Activated T-helper 1 cell treated with anti-CD3 and anti-CD28 coated beads, Interleukin-2, amount 50 U/mL, for 16 hours (primary cell): ENCODE data around the gene TSPAN12.
"Not testable (repeated sequence)": the region's sequence is repeated elsewhere in the genome, so short reads cannot be mapped to it uniquely, and the experiment has no call there.

ENCODE experiments used
- DNase-seq, 2 donors: peaks; one replicate each; pipeline ENCODE4 v3.0.0-alpha.2; 2020; ENCODE audit warnings: low read depth in 1 of 2, low spot score in 1 of 2

The TSPAN12 gene, protein sequence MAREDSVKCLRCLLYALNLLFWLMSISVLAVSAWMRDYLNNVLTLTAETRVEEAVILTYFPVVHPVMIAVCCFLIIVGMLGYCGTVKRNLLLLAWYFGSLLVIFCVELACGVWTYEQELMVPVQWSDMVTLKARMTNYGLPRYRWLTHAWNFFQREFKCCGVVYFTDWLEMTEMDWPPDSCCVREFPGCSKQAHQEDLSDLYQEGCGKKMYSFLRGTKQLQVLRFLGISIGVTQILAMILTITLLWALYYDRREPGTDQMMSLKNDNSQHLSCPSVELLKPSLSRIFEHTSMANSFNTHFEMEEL

DNA sequence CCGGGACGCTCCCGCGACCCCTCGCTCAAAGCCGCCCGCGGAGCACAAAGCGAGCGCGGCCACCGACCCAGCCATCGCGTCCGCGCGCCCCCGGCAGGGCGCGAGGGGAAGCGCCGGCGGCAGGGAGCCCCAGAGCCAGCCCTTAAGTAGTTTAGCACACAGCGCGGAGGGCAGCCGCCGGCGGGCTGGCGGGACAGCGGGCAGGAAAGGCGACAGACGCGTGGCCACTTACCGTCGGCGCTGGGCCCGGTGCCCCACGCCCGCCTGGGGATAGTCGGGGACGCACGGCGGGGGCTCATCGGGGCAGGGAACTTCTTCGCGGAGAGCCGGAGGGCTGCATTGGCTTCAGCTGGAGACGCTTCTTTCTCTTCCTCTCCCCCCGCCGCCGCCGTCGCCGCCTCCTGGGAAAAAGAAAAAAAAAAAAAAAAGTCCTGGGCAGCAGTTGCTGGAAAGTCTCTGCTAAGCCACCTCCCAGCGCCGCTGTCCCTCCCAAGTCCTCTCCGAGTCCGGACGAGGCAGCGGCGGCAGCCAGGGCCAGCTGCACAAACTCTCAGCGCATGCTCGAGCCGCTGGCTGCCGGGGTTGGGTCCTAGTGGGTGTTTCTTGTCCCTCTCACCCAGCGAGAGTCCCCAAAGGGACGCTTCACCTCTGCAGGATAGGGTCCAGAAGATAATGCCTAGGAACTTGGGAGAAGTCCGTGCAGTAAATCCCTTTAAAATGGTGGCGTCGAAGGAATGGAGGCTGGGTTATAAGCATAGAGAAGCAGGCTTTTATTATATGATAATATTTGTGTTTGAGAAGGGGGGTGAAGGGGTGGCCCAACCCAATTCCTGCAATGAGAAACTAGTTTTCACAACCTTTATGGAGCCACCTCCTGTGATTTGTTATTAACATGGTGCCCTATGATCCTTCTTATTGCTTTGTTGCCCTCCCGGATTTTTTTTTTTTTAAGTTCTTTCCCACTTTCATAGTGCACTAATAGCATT lies at the start of gene TSPAN12:
Gene TSPAN12 (minus strand): TSS at position 557 of the 986 bp plus-strand sequence. CDS start 1,381 bp downstream, outside the sequence.
- no peak for DNase-seq

- DNase-seq, result no peak
Observed at GRCh38 chr7:120898715-120899499, 41.0 kb upstream of the TSPAN12 start.

- DNase-seq, result not testable (repeated sequence)
Observed at GRCh38 chr7:120895253-120895652, 37.3 kb upstream of the TSPAN12 start.

DNA sequence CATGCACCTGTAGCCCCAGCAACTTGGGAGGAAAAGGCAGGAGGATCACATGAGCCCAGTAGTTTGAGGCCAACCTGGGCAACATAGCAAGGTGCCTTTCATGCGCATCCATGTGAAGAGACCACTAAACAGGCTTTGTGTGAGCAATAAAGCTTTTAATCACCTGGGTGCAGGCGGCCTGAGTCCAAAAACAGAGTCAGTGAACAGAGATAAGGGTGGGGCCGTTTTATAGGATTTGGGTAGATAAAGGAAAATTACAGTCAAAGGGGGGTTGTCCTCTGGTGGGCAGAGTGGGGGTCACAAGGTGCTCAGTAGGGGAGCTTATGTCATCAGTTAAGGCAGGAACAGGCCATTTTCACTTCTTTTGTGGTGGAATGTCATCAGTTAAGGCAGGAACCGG lies 27.7 kb upstream of the TSPAN12 start:
- not testable (repeated sequence) for DNase-seq

GRCh38 chr7:120877701-120878100 lies 19.8 kb upstream of the TSPAN12 start:
- DNase-seq, result no peak

DNA sequence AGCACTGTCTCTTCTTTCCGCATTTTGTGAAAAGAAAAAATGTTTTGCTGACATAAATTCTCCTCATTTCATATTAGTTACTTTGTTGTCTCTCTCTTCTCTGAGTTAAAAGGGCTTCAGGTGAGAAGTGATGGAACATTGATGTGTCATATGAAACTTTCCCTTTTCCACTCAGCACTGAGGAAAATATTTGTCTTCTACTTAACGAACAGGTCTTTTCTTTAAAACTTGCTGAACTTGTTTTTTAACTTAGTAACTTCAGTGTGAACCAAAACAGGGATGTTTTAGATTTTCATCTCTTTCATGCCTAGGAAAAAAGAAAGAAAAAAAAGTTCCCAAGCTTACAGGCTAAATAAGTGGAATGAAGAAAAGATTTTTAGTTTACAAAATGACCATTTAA lies 19.0 kb upstream of the TSPAN12 start:
- no peak for DNase-seq

- no peak for DNase-seq
Observed at GRCh38 chr7:120874722-120875121, 16.8 kb upstream of the TSPAN12 start.

DNA sequence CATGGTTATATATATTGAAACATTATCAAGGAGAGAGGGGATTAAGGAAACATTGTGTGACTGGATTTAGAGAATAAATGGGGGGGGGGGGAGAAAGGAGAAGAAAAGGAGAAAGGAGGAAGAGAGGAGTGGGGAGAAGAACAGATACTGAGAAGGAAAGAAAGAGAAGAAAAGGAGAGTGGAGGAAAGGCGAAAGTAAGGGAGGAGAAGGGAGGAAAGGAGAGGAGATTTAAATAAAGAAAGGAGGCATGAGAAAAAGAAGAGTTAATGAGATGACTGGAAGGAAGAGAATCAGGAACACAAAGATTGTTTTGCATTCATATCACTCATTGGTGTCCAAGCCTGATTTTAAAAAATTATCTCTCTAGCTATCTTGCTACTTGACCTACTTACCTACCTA lies 16.1 kb upstream of the TSPAN12 start:
- no peak for DNase-seq

DNA sequence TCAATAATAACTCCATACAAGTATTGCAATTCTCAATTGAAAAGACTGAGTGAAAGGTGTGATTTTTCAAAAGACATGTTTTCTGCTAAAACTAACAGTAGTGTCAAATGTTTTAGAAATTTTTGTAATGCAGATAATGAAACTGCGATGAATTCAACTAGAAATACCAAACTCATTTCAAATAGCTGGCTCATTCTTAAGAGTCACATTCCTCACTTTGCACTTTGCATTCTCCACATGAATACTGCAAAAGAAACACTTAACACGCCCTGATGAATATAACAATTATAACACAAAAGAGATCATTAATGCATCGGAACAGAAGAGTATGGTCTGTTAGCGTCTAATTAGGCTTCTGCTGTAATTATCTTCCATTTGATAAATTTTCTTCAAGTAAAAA lies 15.5 kb upstream of the TSPAN12 start:
- no peak for DNase-seq

DNA sequence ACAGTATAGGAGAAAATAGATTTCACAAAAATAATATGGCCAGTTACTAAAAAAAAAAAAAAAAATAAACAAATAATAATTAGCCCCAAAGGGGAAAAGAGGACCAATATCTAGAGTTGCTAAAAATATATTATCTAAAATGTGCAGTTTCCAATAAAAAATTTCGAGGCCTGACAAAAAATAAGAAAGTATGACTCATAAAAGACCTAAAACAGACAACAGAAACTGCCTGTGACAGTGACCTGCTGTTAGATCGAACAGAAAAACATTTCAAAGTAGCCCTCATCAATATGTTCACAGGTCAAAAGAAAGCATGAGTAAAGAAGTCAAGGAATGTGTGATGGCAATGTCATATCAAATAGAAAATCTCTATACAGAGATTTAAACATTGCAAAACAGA lies 11.8 kb upstream of the TSPAN12 start:
- DNase-seq, result no peak

DNA sequence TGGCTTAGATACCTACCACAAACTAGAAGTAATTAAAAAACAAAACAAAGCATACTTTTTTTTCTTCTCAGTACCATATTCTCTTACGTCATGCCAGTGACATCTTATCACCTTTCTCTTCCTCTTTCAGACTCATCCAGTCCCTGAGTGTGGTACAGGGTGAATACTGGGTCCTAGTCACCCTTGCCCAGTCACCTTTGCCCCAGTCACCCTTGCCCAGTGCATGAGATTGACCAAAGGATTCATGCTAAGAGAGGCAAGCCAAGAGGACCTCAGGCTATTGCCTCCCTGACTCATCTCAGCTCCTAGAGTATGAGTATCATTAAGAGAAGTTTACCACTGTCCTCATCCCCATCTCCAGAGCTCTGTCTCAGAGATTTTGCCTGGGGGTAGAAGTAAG lies 10.0 kb upstream of the TSPAN12 start:
- DNase-seq, result no peak

- no peak for DNase-seq
Observed at GRCh38 chr7:120865191-120865981, 7.4 kb upstream of the TSPAN12 start.

GRCh38 chr7:120864141-120864900 lies 6.4 kb upstream of the TSPAN12 start:
- DNase-seq, result no peak

DNA sequence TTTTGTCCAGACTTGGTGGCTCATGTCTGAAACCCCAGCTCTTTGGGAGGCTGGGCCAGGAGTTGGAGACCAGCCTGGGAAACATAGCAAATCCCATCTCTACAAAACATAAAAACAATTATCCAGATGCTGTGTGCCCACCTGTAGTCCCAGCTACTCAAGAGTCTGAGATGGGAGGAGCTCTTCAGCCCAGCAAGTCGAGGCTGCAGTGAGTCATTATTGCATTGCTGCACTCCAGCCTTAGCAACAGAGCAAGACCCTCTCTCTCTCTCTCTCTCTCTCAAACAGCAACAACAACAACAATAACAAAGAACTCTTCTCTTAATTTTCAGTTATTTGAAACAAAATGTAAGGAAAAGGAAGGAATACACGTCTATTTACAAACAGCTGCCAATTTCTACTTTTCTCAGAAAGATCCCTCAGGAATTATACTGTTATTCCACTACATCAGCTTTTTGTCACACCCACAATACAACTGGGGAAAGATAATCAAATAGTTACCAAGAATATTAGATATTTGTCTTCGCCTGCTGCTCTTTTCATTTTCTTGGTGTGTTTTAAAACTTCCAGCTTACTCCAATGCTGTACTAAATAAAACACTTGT lies 5.1 kb upstream of the TSPAN12 start:
- DNase-seq, result no peak

- DNase-seq, result no peak
Observed at GRCh38 chr7:120860156-120860555, 2.2 kb upstream of the TSPAN12 start.

DNA sequence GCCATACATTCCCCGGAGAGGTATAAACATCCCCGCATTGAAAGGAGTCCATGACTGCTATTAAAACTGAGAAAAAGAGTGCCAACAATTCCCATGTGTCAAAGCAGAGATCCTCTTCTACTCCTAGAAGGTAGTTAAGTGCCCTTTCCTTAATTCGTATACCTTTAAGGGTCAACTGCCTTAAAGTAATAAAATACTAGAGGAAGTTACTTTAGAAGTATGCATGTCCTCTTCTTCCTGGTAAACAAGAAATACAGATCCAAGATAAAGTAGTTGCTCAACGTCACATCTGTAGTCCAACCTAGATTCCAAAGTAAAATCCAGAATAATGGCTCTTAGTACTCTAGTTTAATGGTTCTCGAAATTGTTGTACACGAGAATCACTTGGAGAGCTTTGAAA lies 1.5 kb upstream of the TSPAN12 start:
- no peak for DNase-seq

- no peak for DNase-seq
Observed at GRCh38 chr7:120856621-120857352, 1.2 kb downstream of the TSPAN12 start.

DNA sequence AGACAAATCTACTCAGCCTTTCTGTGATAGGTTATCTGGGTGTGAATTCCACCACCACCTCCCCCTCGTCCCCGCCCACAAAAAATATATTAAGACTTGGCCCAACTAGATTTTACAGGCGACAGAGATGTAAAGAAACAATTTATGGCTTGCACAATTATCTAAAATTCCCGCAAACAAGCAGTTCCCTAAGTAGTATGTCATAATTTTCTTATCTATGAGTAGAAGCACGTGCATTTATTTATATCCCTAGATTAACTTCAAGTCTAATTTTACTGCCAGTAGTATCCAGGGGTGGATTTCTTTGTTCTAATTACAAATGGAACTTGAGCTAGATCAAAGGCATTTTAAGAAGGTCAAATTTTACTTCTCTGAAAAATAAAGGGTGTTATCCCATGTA lies 1.7 kb downstream of the TSPAN12 start:
- DNase-seq, result no peak

DNA sequence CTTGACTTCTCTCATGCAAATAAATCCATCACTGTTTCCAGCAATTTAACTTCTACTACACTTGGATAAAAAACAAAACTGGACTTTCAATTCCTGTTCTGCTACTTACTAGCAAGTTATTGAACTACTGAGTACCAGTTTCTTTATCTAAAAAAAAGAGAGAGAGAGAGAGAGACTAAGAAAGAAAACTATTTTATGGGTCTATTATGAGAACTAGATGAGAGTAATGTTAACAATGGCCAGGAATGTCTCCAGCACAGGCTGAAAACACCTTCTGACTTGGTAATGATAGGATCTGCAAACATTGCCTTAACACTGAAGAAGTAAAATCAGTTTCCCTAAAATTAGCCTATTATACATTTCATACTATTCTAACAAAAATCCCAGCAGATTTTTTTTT lies 5.2 kb downstream of the TSPAN12 start:
- DNase-seq, result no peak
